ENCODE measurements around the gene NALCN. TPM values are rescaled to one million over a fixed set of nuclear protein-coding genes. Genes with fewer than 3 reads are reported as not detected.

Gene NALCN
- total RNA-seq, 4 donors from 2014 or later: 0.47 to 0.57 TPM; not detected in 2

DNA sequence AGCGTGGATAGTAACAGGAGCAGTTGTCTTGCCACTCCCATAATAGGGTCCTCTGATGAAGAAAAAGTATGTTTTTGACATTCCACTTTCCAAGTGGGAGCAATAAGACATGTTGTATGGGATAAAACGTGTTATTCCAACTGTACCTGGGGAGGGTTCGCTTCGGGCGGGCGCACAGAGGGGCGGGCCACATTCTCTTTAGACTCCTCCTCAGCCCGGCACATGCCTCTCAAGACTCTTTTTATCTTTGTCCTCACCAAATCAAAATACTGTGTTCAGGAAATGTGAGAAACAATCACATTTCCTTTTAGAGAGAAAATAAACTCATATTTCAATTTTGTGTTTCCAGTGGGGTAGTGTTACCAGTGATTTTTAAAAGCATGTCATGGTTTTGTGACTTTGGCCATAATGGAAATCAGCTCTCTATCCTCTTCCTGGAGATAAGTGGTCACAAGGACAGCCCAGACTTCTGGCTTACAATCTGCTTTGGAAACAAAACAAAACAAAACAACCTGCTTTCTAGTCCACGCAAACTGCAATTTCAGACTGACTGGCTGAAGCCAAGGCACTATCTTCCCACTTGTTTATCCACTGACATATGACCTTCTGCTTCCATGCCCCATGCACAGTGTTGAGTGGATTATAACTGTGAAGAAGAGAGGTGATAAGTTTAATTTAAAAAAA lies 276.1 kb downstream of the NALCN start:
- Histone ChIP-seq H3K4me1 (no peaks in the 10 kb centered on the region), H3K9me3 (no peaks in the 10 kb centered on the region), H3K4me3 (no peak overlapping the region), H3K27me3 (peaks cover 0 to 48% (median 0%) of the 10 kb centered on the region in 4 donors), H3K36me3 (no peaks in the 10 kb centered on the region), H3K27ac (no peak overlapping the region)
- no peak for DNase-seq
- WGBS, 2 donors: 75% methylated on average over 9 of the region's 9 CpGs
- TF ChIP-seq, protein P1, sequence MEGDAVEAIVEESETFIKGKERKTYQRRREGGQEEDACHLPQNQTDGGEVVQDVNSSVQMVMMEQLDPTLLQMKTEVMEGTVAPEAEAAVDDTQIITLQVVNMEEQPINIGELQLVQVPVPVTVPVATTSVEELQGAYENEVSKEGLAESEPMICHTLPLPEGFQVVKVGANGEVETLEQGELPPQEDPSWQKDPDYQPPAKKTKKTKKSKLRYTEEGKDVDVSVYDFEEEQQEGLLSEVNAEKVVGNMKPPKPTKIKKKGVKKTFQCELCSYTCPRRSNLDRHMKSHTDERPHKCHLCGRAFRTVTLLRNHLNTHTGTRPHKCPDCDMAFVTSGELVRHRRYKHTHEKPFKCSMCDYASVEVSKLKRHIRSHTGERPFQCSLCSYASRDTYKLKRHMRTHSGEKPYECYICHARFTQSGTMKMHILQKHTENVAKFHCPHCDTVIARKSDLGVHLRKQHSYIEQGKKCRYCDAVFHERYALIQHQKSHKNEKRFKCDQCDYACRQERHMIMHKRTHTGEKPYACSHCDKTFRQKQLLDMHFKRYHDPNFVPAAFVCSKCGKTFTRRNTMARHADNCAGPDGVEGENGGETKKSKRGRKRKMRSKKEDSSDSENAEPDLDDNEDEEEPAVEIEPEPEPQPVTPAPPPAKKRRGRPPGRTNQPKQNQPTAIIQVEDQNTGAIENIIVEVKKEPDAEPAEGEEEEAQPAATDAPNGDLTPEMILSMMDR (IDR thresholded peaks at IDR 0.05): no peak
- no peak for TF ChIP-seq POLR2A (IDR thresholded peaks at IDR 0.05)
- intact Hi-C loops (cut with DNase I): no loop called here

DNA sequence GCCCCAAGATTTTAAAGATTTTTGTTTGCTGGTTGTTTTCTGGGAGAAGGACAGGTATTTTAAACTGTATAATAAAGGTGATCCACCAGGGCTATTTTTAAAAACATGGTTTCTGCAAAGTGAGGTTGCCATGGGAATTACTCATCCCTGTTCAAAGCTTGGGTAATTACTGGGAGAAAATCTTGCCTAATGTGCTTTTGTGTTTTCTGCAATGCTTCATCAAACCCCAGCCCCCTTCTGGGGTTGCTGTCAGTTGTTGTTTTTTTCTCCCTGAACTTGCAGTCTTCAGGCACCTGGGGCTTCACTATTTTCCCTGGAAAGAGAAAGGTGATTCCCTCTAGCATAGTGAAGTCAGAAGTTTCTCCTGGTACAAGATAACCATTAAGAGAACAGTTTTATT lies 277.2 kb downstream of the NALCN start:
- intact Hi-C loops (cut with DNase I): no loop called here
- Histone ChIP-seq H3K36me3 (no peaks in the 10 kb centered on the region), H3K4me1 (no peaks in the 10 kb centered on the region), H3K4me3 (no peak overlapping the region), H3K9me3 (no peaks in the 10 kb centered on the region), H3K27ac (no peak overlapping the region), H3K27me3 (peaks cover 0 to 48% (median 0%) of the 10 kb centered on the region in 4 donors)
- no peak for DNase-seq
- TF ChIP-seq POLR2A (IDR thresholded peaks at IDR 0.05): no peak
- TF ChIP-seq, protein P1 (IDR thresholded peaks at IDR 0.05): no peak

DNA sequence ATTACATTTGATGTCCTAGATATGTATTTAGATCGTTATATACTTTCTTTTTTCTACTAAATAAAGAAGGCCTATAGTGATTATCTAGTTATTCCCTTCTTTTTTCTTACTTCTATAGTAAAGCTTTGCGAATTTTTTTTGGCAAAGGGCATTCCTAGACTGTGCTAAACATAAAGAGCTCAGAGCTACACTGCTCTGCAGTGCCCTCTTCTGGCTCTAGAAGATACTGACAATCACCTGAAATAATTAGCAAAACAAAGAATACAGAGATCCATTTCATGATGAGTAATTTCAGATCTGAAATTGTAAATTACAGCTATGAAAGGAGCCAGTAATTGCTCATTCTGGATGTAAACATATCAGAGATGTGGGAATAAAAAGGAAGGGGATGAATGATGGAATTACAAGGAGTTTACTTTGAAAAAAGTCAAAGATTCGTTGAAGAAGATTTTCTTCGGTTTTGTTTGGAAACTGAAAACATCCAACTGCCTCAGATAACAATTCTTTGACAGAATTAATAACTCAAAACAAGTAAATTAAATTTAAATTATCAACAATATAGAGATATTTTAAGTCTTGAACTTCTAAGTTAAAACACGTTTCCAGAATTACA lies 288.5 kb downstream of the NALCN start:
- Histone ChIP-seq H3K4me1 (no peaks in the 10 kb centered on the region), H3K27ac (no peak overlapping the region), H3K27me3 (no peaks in the 10 kb centered on the region), H3K36me3 (no peaks in the 10 kb centered on the region), H3K4me3 (no peak overlapping the region), H3K9me3 (no peaks in the 10 kb centered on the region)
- intact Hi-C loops (cut with DNase I): loop anchor here (10.0 kb wide), 1 partner anchor 553 kb away; no protein-coding TSS in a partner anchor
- 45 to 57% methylated on average over 5 of the region's 5 CpGs for WGBS, 2 donors
- no peak for DNase-seq
- TF ChIP-seq, protein P1 (IDR thresholded peaks at IDR 0.05): peak in 5 of 6 experiments; percentile 56 to 72 (median 60)
- TF ChIP-seq POLR2A (IDR thresholded peaks at IDR 0.05): no peak

DNA sequence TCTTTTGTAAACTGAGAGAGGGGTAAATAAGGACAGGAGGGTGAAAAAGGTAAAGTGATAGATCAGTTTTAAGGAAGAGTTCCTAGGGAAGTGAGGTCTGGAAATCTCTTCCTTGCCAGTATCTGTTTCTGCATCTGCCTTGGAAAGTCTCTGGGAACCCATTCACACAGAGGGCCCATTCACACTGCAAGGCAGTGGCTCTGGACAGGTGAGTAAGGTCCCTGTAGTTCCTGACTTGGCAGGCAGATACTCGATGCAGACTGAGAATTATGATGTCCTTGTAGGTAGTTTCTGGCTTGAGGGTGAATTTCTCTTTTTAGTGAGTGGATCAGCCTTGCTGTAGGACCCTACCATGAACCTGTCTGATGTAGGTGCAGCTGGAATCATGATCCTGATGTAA lies 293.3 kb downstream of the NALCN start:
- Histone ChIP-seq H3K27me3 (no peaks in the 10 kb centered on the region), H3K27ac (no peak overlapping the region), H3K36me3 (no peaks in the 10 kb centered on the region), H3K4me1 (no peaks in the 10 kb centered on the region), H3K9me3 (no peaks in the 10 kb centered on the region), H3K4me3 (no peak overlapping the region)
- no peak for TF ChIP-seq POLR2A (IDR thresholded peaks at IDR 0.05)
- TF ChIP-seq, protein P1 (IDR thresholded peaks at IDR 0.05): no peak
- intact Hi-C loops (cut with DNase I): loop anchor here (10.0 kb wide), 1 partner anchor 548 kb away; no protein-coding TSS in a partner anchor
- WGBS, 2 donors: no CpG with 5 or more reads among the region's 1 CpG
- no peak for DNase-seq

DNA sequence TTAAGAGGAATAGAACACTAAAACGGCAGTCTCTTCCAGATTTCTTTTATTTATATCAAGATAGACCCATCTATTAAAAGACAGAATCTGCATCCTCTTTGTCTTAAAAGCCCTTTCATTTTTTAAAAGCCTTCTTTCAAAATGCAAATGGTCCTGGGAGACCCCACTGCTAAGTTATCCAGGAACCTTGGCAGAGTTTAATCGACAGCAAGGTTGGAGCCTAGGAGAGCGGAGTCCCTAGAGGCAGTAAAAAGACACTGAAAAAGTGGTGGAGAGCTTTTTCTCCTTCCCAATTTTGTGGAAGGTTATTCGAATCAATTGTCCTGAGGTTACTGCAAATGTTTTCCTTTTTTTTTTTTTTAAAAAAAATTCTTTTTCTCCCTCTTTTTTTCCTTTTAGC lies 294.7 kb downstream of the NALCN start:
- intact Hi-C loops (cut with DNase I): loop anchor here (10.0 kb wide), 1 partner anchor 547 kb away; no protein-coding TSS in a partner anchor
- Histone ChIP-seq H3K4me3 (no peak overlapping the region), H3K36me3 (no peaks in the 10 kb centered on the region), H3K4me1 (no peaks in the 10 kb centered on the region), H3K27ac (no peak overlapping the region), H3K9me3 (no peaks in the 10 kb centered on the region), H3K27me3 (peaks cover 0 to 4% (median 0%) of the 10 kb centered on the region in 4 donors)
- TF ChIP-seq, protein P1 (IDR thresholded peaks at IDR 0.05): no peak
- no peak for TF ChIP-seq POLR2A (IDR thresholded peaks at IDR 0.05)
- 66 to 71% methylated on average over 4 of the region's 4 CpGs for WGBS, 2 donors
- no peak for DNase-seq

All from esophagus squamous epithelium (tissue), 5 donors.